ENCODE data around the gene CD6. TPM values are rescaled to one million over a fixed set of nuclear protein-coding genes. Genes with fewer than 3 reads are reported as not detected.

Gene CD6
- total and polyA plus RNA-seq, 10 of the 15 experiments (the other 5 are each of a cell fraction or from before 2014, with no cell fraction given) = 0.37 to 17.6 (median 6.2) TPM

GRCh38 chr11:61042961-61043540 is 71.6 kb downstream of the CD6 start (continued):
- TF ChIP-seq ZNF592 (IDR thresholded peaks at IDR 0.05) (no peak), RAD51 (IDR thresholded peaks at IDR 0.05) (no peak), MLLT1 (IDR thresholded peaks at IDR 0.05) (peak; percentile 28; the same call in 1 of the 2 replicates), EZH2 (IDR thresholded peaks at IDR 0.05; ENCODE audit: borderline replicate concordance, control insufficient read depth, low read depth, low read length) (no peak), CHD2 (IDR thresholded peaks at IDR 0.05; ENCODE audit: borderline replicate concordance, low read depth, low read length) (peak; percentile 48; the same call in 1 of the 2 replicates), SMAD1 (IDR thresholded peaks at IDR 0.05; ENCODE audit: low read depth, partially characterized antibody) (peak; percentile 55), RCOR1 (conservative IDR thresholded peaks at IDR 0.05; ENCODE audit: low read depth, low read length) (no peak), BACH1 (IDR thresholded peaks at IDR 0.05; ENCODE audit: borderline replicate concordance) (no peak; the same call in 1 of the 2 replicates), ATF3 (IDR thresholded peaks at IDR 0.05; ENCODE audit: borderline replicate concordance, extremely low read depth, low read depth, low read length) (no peak), CEBPB (IDR thresholded peaks at IDR 0.05; ENCODE audit: borderline replicate concordance in 1 of 2, low read depth in 2 of 2, low read length in 2 of 2) (no peak), HDAC6 (IDR thresholded peaks at IDR 0.05; ENCODE audit: unreplicated experiment) (no peak), KLF5 (IDR thresholded peaks at IDR 0.05; ENCODE audit: partially characterized antibody) (peak; percentile 32), PAX5 (IDR thresholded peaks at IDR 0.05; ENCODE audit: borderline replicate concordance, low read depth, low read length) (no peak; the same call in 1 of the 2 replicates), ZNF207 (IDR thresholded peaks at IDR 0.05; ENCODE audit: borderline replicate concordance) (no peak), POLR2AphosphoS5 (IDR thresholded peaks at IDR 0.05; ENCODE audit: low read length) (peak; percentile 80), ZZZ3 (IDR thresholded peaks at IDR 0.05; ENCODE audit: control insufficient read depth, insufficient read length, low read depth) (no peak), LARP7 (IDR thresholded peaks at IDR 0.05) (no peak), MTA2 (IDR thresholded peaks at IDR 0.05; ENCODE audit: low read depth) (peak; percentile 94), CBFB (IDR thresholded peaks at IDR 0.05; ENCODE audit: low read depth) (no peak)
- TF ChIP-seq, protein P1, sequence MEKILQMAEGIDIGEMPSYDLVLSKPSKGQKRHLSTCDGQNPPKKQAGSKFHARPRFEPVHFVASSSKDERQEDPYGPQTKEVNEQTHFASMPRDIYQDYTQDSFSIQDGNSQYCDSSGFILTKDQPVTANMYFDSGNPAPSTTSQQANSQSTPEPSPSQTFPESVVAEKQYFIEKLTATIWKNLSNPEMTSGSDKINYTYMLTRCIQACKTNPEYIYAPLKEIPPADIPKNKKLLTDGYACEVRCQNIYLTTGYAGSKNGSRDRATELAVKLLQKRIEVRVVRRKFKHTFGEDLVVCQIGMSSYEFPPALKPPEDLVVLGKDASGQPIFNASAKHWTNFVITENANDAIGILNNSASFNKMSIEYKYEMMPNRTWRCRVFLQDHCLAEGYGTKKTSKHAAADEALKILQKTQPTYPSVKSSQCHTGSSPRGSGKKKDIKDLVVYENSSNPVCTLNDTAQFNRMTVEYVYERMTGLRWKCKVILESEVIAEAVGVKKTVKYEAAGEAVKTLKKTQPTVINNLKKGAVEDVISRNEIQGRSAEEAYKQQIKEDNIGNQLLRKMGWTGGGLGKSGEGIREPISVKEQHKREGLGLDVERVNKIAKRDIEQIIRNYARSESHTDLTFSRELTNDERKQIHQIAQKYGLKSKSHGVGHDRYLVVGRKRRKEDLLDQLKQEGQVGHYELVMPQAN (conservative IDR thresholded peaks at IDR 0.05) = no peak; the same call in 1 of the 2 replicates
- TF ChIP-seq, protein P2, sequence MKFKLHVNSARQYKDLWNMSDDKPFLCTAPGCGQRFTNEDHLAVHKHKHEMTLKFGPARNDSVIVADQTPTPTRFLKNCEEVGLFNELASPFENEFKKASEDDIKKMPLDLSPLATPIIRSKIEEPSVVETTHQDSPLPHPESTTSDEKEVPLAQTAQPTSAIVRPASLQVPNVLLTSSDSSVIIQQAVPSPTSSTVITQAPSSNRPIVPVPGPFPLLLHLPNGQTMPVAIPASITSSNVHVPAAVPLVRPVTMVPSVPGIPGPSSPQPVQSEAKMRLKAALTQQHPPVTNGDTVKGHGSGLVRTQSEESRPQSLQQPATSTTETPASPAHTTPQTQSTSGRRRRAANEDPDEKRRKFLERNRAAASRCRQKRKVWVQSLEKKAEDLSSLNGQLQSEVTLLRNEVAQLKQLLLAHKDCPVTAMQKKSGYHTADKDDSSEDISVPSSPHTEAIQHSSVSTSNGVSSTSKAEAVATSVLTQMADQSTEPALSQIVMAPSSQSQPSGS (IDR thresholded peaks at IDR 0.05; ENCODE audit: low read length) = no peak
